Activated CD4-positive, alpha-beta memory T cell treated with anti-CD3 and anti-CD28 coated beads, Interleukin-2, amount 10 ng/mL, durations not matched to agents 7 days and 5 days (primary cell): ENCODE measurements around the gene PTPRC. TPM values are rescaled to one million over a fixed set of nuclear protein-coding genes. Genes with fewer than 3 reads are reported as not detected.

Source experiments
- CTCF ChIA-PET: fragments of 350-600 bp; sonication (Branson Sonifier 250); formaldehyde crosslinking; loops from one replicate; lab custom pipeline; 2021; ENCODE audit warnings: antibody characterized with exemption, inconsistent platforms; lab: Charles Lee
- POLR2A ChIA-PET: fragments of 350-600 bp; sonication (Branson Sonifier 250); formaldehyde crosslinking; loops from one replicate; lab custom pipeline; 2021; ENCODE audit warnings: antibody characterized with exemption; lab: Charles Lee
- DNase-seq: peaks from one replicate; pipeline ENCODE4 v3.0.0-alpha.2; 2020
- H3K27ac Mint-ChIP-seq: one replicate; pipeline ENCODE4 v1.8.0; 2021; ENCODE audit warnings: mild to moderate bottlenecking, mixed read lengths
- H3K27me3 Mint-ChIP-seq: one replicate; pipeline ENCODE4 v1.8.0; 2021; ENCODE audit warnings: mixed read lengths
- H3K36me3 Mint-ChIP-seq: one replicate; pipeline ENCODE4 v1.8.0; 2021; ENCODE audit warnings: low read depth, mixed read lengths
- H3K4me1 Mint-ChIP-seq: one replicate; pipeline ENCODE4 v1.8.0; 2021; ENCODE audit warnings: mixed read lengths
- H3K4me3 Mint-ChIP-seq: one replicate; pipeline ENCODE4 v1.8.0; 2021; ENCODE audit warnings: mild to moderate bottlenecking, mixed read lengths
- H3K9me3 Mint-ChIP-seq: one replicate; pipeline ENCODE4 v1.8.0; 2021; ENCODE audit warnings: mixed read lengths
- total RNA-seq, 2 experiments: library from RNA; stranded (reverse); gene quantifications; one replicate each; pipeline ENCODE4 v1.2.3, GENCODE V29; 2021

The PTPRC gene
- total RNA-seq, 2 experiments from 2014 or later, result 724 to 731 TPM

- Mint-ChIP-seq H3K27ac (peak overlapping the region; percentile 80), H3K4me1 (peaks cover 52% of the 10 kb centered on the region), H3K4me3 (peak overlapping the region; percentile 53), H3K36me3 (peaks cover 44% of the 10 kb centered on the region), H3K9me3 (peaks cover 2% of the 10 kb centered on the region), H3K27me3 (no peaks in the 10 kb centered on the region)
- CTCF ChIA-PET, result interaction anchor here (0.7 to 7.9 kb wide), 5 partner anchors 13 to 117 kb away, joined by 3 to 99 read pairs (median 9); no protein-coding TSS in a partner anchor
- POLR2A ChIA-PET, result interaction anchor here (0.6 to 12.5 kb wide), 19 partner anchors 8 to 480 kb away, joined by 3 to 512 read pairs (median 15); partner anchors contain the start of gene NEK7
- no peak for DNase-seq
These were observed 1.7 kb upstream of the PTPRC start for GRCh38 chr1:198637157-198637556.

- POLR2A ChIA-PET, result interaction anchor here (0.9 to 12.5 kb wide), 15 partner anchors 8 to 862 kb away, joined by 3 to 512 read pairs (median 25); partner anchors contain the start of gene DENND1B
- Mint-ChIP-seq H3K9me3 (peaks cover 2% of the 10 kb centered on the region), H3K27ac (peak overlapping the region; percentile 98), H3K27me3 (no peaks in the 10 kb centered on the region), H3K4me3 (peak overlapping the region; percentile 94), H3K36me3 (peaks cover 52% of the 10 kb centered on the region), H3K4me1 (peaks cover 51% of the 10 kb centered on the region)
- CTCF ChIA-PET, result interaction anchor here (1.2 to 7.9 kb wide), 5 partner anchors 12 to 118 kb away, joined by 3 to 99 read pairs (median 9); no protein-coding TSS in a partner anchor
- DNase-seq, result no peak
These were observed 863 bp upstream of the PTPRC start for GRCh38 chr1:198637916-198638437.

- Mint-ChIP-seq H3K4me1 (peaks cover 50% of the 10 kb centered on the region), H3K9me3 (no peaks in the 10 kb centered on the region), H3K27me3 (no peaks in the 10 kb centered on the region), H3K27ac (peak overlapping the region; percentile 98), H3K36me3 (peaks cover 52% of the 10 kb centered on the region), H3K4me3 (peak overlapping the region; percentile 94)
- DNase-seq, result no peak
- CTCF ChIA-PET, result interaction anchor here (1.2 to 7.9 kb wide), 4 partner anchors 12 to 43 kb away, joined by 3 to 99 read pairs (median 22); no protein-coding TSS in a partner anchor
- POLR2A ChIA-PET, result interaction anchor here (0.8 to 12.5 kb wide), 19 partner anchors 9 to 863 kb away, joined by 3 to 512 read pairs (median 15); partner anchors contain the start of gene DENND1B
These were observed 399 bp upstream of the PTPRC start for GRCh38 chr1:198638441-198638840.

DNA sequence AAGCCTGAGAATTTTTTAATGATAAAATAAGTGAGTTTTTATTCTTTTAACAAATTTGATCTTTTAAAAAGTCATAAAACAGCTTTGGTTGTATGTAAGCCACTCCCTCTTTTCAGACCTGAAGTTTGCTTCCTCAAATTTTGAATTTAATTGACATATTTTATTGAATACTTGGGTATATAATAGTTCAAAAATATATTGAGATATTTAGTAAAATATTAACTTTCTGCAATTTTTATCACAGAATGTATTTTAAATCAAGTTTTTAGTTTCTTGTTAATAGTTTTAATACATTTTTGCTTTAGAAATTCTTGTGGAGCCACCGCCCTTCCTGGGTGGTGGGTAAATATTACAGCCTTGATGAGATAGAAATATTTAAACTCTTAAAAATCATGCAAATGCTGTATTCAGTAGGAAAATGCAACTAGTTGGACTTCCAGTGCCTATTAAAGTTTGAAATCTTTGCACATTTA, 867 bp downstream of the PTPRC start:
- H3K27ac Mint-ChIP-seq, result peak overlapping the region; percentile 98
- ChIA-PET POLR2A (interaction anchor here (0.9 to 12.5 kb wide), 24 partner anchors 10 to 864 kb away, joined by 3 to 512 read pairs (median 8); partner anchors contain the start of gene DENND1B), CTCF (interaction anchor here (1.1 to 7.9 kb wide), 3 partner anchors 17 to 83 kb away, joined by 4 to 99 read pairs (median 38); no protein-coding TSS in a partner anchor)
- peak overlapping the region; percentile 94 for H3K4me3 Mint-ChIP-seq
- H3K36me3 Mint-ChIP-seq, result peaks cover 53% of the 10 kb centered on the region
- no peaks in the 10 kb centered on the region for H3K9me3 Mint-ChIP-seq
- peaks cover 48% of the 10 kb centered on the region for H3K4me1 Mint-ChIP-seq
- no peaks in the 10 kb centered on the region for H3K27me3 Mint-ChIP-seq
- DNase-seq, result no peak

DNA sequence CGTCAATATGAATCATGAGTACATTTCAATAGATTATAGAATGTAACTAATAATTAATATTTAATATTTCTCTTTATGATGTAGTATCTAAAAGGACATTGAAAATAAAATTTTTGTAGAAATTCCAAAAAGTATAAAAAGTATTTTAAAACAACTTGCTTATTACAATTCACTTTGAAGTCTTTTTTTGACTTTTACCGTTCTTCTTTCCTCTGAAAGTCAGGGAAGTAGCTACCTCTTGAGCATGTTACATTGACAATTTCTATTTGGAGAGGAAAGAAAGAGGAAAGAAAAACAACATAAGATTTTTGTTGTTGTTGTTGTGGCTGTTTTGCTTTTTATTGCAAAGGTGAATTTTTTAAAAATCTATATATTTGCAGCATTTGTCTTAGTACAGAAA, 1.3 kb downstream of the PTPRC start:
- CTCF ChIA-PET, result interaction anchor here (6.5 to 7.9 kb wide), 2 partner anchors 18 to 41 kb away, joined by 38 to 99 read pairs; no protein-coding TSS in a partner anchor
- peak overlapping the region; percentile 98 for H3K27ac Mint-ChIP-seq

GRCh38 chr1:198641501-198641900, 2.7 kb downstream of the PTPRC start:
- Mint-ChIP-seq H3K36me3 (peaks cover 64% of the 10 kb centered on the region), H3K27me3 (no peaks in the 10 kb centered on the region), H3K4me1 (peaks cover 44% of the 10 kb centered on the region), H3K27ac (peak overlapping the region; percentile 86), H3K4me3 (peak overlapping the region; percentile 94), H3K9me3 (no peaks in the 10 kb centered on the region)
- peak; percentile 54 for DNase-seq
- ChIA-PET CTCF (interaction anchor here (0.6 to 1.3 kb wide), 2 partner anchors 15 to 123 kb away, joined by 3 to 4 read pairs; no protein-coding TSS in a partner anchor), POLR2A (interaction anchor here (0.8 to 1.7 kb wide), 9 partner anchors 9 to 49 kb away, joined by 4 to 43 read pairs (median 7); no protein-coding TSS in a partner anchor)

More for the DNA sequence above, 1.3 kb downstream of the PTPRC start:
- no peak for DNase-seq
- no peaks in the 10 kb centered on the region for H3K9me3 Mint-ChIP-seq
- peaks cover 56% of the 10 kb centered on the region for H3K36me3 Mint-ChIP-seq
- no peaks in the 10 kb centered on the region for H3K27me3 Mint-ChIP-seq
- peak overlapping the region; percentile 94 for H3K4me3 Mint-ChIP-seq
- peaks cover 48% of the 10 kb centered on the region for H3K4me1 Mint-ChIP-seq
- POLR2A ChIA-PET, result interaction anchor here (0.7 to 12.5 kb wide), 23 partner anchors 10 to 865 kb away, joined by 3 to 512 read pairs (median 6); partner anchors contain the start of gene DENND1B

DNA sequence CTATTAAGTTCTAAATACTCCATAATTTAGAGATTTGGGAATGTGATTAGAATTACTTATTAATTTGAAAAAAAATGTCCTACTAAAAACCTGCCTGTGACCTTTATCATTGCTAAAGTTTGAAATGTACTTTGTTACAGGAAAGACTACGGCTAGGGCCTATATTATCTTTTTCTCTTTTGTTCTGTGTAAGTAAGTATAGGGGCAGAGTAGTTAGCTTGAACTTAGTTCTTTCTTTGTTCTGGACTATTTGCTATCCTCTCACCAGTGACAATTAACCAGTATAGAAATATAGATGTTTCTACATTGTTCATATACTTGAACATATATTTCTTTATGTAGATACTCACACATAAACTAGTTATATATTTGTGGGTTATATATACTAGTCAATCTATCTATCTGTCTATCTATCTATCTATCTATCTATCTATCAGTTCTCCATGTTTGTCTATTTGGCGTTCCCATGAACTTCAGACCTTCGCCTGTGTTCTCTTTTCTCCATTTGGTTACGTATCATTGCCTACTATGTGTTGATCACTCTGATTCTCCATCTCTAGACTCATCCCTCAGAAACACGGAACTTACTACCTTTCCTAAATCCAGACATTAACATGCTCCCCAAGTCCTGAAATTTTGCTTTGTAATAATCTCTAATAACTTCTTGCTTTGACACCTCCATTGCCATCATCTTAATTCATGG, 3.3 kb downstream of the PTPRC start:
- Mint-ChIP-seq H3K27me3 (no peaks in the 10 kb centered on the region), H3K36me3 (peaks cover 70% of the 10 kb centered on the region), H3K4me3 (peak overlapping the region; percentile 94), H3K9me3 (no peaks in the 10 kb centered on the region), H3K27ac (peak overlapping the region; percentile 86), H3K4me1 (peaks cover 44% of the 10 kb centered on the region)
- no peak for DNase-seq
- POLR2A ChIA-PET, result interaction anchor here (0.8 to 1.7 kb wide), 14 partner anchors 8 to 86 kb away, joined by 4 to 43 read pairs (median 6); no protein-coding TSS in a partner anchor
- CTCF ChIA-PET, result interaction anchor here (0.6 to 1.3 kb wide), 2 partner anchors 15 to 123 kb away, joined by 3 to 4 read pairs; no protein-coding TSS in a partner anchor

GRCh38 chr1:198642983-198643382, 4.1 kb downstream of the PTPRC start:
- H3K36me3 Mint-ChIP-seq, result peaks cover 72% of the 10 kb centered on the region
- ChIA-PET CTCF (interaction anchor here (1.3 kb wide), 1 partner anchor 124 kb away, joined by 4 read pairs; no protein-coding TSS in a partner anchor), POLR2A (interaction anchor here (1.0 to 1.7 kb wide), 12 partner anchors 7 to 47 kb away, joined by 4 to 43 read pairs (median 6); no protein-coding TSS in a partner anchor)
- no peak for DNase-seq
- H3K9me3 Mint-ChIP-seq, result no peaks in the 10 kb centered on the region
- H3K4me1 Mint-ChIP-seq, result peaks cover 41% of the 10 kb centered on the region
- peak overlapping the region; percentile 86 for H3K27ac Mint-ChIP-seq
- H3K4me3 Mint-ChIP-seq, result peak overlapping the region; percentile 94
- H3K27me3 Mint-ChIP-seq, result no peaks in the 10 kb centered on the region

GRCh38 chr1:198643808-198644207, 5.0 kb downstream of the PTPRC start:
- DNase-seq, result no peak
- Mint-ChIP-seq H3K27ac (peak overlapping the region; percentile 86), H3K36me3 (peaks cover 80% of the 10 kb centered on the region), H3K4me1 (peaks cover 46% of the 10 kb centered on the region), H3K4me3 (peak overlapping the region; percentile 94), H3K9me3 (no peaks in the 10 kb centered on the region), H3K27me3 (no peaks in the 10 kb centered on the region)
- CTCF ChIA-PET, result no interaction called here
- POLR2A ChIA-PET, result interaction anchor here (2.7 to 9.7 kb wide), 4 partner anchors 14 to 38 kb away, joined by 7 to 240 read pairs (median 70); no protein-coding TSS in a partner anchor

- H3K9me3 Mint-ChIP-seq, result no peaks in the 10 kb centered on the region
- POLR2A ChIA-PET, result interaction anchor here (1.3 to 9.7 kb wide), 7 partner anchors 10 to 42 kb away, joined by 4 to 240 read pairs (median 11); no protein-coding TSS in a partner anchor
- CTCF ChIA-PET, result interaction anchor here (1.3 kb wide), 1 partner anchor 26 kb away, joined by 3 read pairs; no protein-coding TSS in a partner anchor
- H3K4me1 Mint-ChIP-seq, result peaks cover 76% of the 10 kb centered on the region
- H3K27ac Mint-ChIP-seq, result peak overlapping the region; percentile 61
- H3K4me3 Mint-ChIP-seq, result peak overlapping the region; percentile 94
- no peaks in the 10 kb centered on the region for H3K27me3 Mint-ChIP-seq
- DNase-seq, result no peak
- H3K36me3 Mint-ChIP-seq, result peaks cover 82% of the 10 kb centered on the region
These were observed 8.2 kb downstream of the PTPRC start for GRCh38 chr1:198647055-198647454.

GRCh38 chr1:198648592-198648991, 9.8 kb downstream of the PTPRC start:
- no peak for DNase-seq
- Mint-ChIP-seq H3K27me3 (no peaks in the 10 kb centered on the region), H3K36me3 (peaks cover 77% of the 10 kb centered on the region), H3K27ac (peak overlapping the region; percentile 77), H3K4me3 (peak overlapping the region; percentile 63), H3K9me3 (no peaks in the 10 kb centered on the region), H3K4me1 (peaks cover 80% of the 10 kb centered on the region)
- POLR2A ChIA-PET, result interaction anchor here (0.7 to 9.7 kb wide), 8 partner anchors 9 to 129 kb away, joined by 3 to 240 read pairs (median 73); partner anchors contain the start of gene PTPRC
- CTCF ChIA-PET, result interaction anchor here (1.7 kb wide), 1 partner anchor 41 kb away, joined by 6 read pairs; no protein-coding TSS in a partner anchor
